ENCODE measurements around the gene ANKRD10.

DNA sequence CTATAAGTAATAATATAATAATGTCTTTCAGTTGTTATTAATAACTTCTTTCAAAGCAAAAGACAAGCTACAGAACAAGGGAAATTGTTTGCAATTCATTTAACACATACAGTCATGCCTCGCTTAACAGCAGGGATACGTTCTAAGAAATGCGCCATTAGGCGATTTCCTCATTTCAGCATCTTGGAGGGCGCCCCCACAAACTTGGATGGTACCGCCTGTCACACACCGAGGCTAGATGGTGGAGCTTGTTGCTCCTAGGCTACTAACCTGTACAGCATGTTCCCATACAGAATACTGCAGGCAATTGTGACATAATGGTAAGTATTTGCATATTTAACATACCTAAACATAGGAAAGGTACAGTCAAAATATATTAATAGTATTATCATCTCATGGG is 8.2 kb upstream of the ANKRD10 start:
- TF ChIP-seq, protein P1, sequence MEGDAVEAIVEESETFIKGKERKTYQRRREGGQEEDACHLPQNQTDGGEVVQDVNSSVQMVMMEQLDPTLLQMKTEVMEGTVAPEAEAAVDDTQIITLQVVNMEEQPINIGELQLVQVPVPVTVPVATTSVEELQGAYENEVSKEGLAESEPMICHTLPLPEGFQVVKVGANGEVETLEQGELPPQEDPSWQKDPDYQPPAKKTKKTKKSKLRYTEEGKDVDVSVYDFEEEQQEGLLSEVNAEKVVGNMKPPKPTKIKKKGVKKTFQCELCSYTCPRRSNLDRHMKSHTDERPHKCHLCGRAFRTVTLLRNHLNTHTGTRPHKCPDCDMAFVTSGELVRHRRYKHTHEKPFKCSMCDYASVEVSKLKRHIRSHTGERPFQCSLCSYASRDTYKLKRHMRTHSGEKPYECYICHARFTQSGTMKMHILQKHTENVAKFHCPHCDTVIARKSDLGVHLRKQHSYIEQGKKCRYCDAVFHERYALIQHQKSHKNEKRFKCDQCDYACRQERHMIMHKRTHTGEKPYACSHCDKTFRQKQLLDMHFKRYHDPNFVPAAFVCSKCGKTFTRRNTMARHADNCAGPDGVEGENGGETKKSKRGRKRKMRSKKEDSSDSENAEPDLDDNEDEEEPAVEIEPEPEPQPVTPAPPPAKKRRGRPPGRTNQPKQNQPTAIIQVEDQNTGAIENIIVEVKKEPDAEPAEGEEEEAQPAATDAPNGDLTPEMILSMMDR (conservative IDR thresholded peaks at IDR 0.05), result no peak
- no peak for TF ChIP-seq ZFX (IDR thresholded peaks at IDR 0.05)
